HEK293T (cell line): Measurements from ENCODE around the gene KIFC1.

ENCODE experiments used
- CTCF ChIA-PET: fragments of 350-600 bp; formaldehyde crosslinking; extraction: SDS; loops from one replicate; lab custom pipeline; 2021; ENCODE audit warnings: antibody characterized with exemption, inconsistent platforms; lab: Yijun Ruan, JAX
- POLR2A ChIA-PET: fragments of 350-600 bp; formaldehyde crosslinking; extraction: SDS; loops from one replicate; lab custom pipeline; 2020; ENCODE audit warnings: antibody characterized with exemption, inconsistent platforms; lab: Yijun Ruan, JAX
- DNase-seq: peaks from one replicate; pipeline ENCODE4 v3.0.0; 2012; ENCODE audit warnings: mixed read lengths; ENCODE audit errors: extremely low spot score
- ARNT ChIP-seq: fragments of 450-650 bp; IDR thresholded peaks from 2 replicates; pipeline ENCODE4 v1.6.1; 2017; ENCODE audit warnings: mild to moderate bottlenecking
- BHLHE40 ChIP-seq: fragments of 450-650 bp; IDR thresholded peaks from 2 replicates; pipeline ENCODE4 v1.6.1; 2016; ENCODE audit warnings: mild to moderate bottlenecking, moderate library complexity, borderline replicate concordance
- CTBP1 ChIP-seq: fragments of 450-650 bp; IDR thresholded peaks from 2 replicates; pipeline ENCODE4 v1.6.1; 2016; ENCODE audit warnings: borderline replicate concordance
- ELF4 ChIP-seq: fragments of 450-650 bp; IDR thresholded peaks from 2 replicates; pipeline ENCODE4 v1.6.1; 2017; ENCODE audit warnings: antibody characterized with exemption
- FOXA1 ChIP-seq: fragments of 450-650 bp; IDR thresholded peaks from 2 replicates; pipeline ENCODE4 v1.6.1; 2016; ENCODE audit warnings: mild to moderate bottlenecking
- FOXK2 ChIP-seq: fragments of 450-650 bp; IDR thresholded peaks from 2 replicates; pipeline ENCODE4 v1.6.1; 2016; ENCODE audit warnings: mild to moderate bottlenecking
- FOXM1 ChIP-seq: fragments of 450-650 bp; IDR thresholded peaks from 2 replicates; pipeline ENCODE4 v1.6.1; 2017; ENCODE audit warnings: mild to moderate bottlenecking, borderline replicate concordance
- HDGF ChIP-seq: fragments of 450-650 bp; IDR thresholded peaks from 2 replicates; pipeline ENCODE4 v1.6.1; 2017; ENCODE audit warnings: antibody characterized with exemption, borderline replicate concordance
- L3MBTL2 ChIP-seq: fragments of 450-650 bp; conservative IDR thresholded peaks from 2 replicates; pipeline ENCODE4 v1.6.1; 2016; ENCODE audit warnings: mild to moderate bottlenecking
- LEF1 ChIP-seq: fragments of 450-650 bp; IDR thresholded peaks from 2 replicates; pipeline ENCODE4 v1.6.1; 2017; ENCODE audit warnings: mild to moderate bottlenecking, borderline replicate concordance
- NFRKB ChIP-seq: fragments of 450-650 bp; IDR thresholded peaks from 2 replicates; pipeline ENCODE4 v1.6.1; 2016; ENCODE audit warnings: mild to moderate bottlenecking, moderate library complexity
- SP1 ChIP-seq: fragments of 450-650 bp; IDR thresholded peaks from 2 replicates; pipeline ENCODE4 v1.6.1; 2017
- SUZ12 ChIP-seq: fragments of 450-650 bp; IDR thresholded peaks from 2 replicates; pipeline ENCODE4 v1.6.1; 2016; ENCODE audit warnings: mild to moderate bottlenecking
- TARDBP ChIP-seq: fragments of 450-650 bp; IDR thresholded peaks from 2 replicates; pipeline ENCODE4 v1.6.1; 2016
- ZNF384 ChIP-seq: fragments of 450-650 bp; IDR thresholded peaks from 2 replicates; pipeline ENCODE4 v1.6.1; 2016
- TF ChIP-seq, protein P1 (sequence below): fragments of 450-650 bp; IDR thresholded peaks from 2 replicates; pipeline ENCODE4 v1.6.1; 2016

Gene KIFC1

DNA sequence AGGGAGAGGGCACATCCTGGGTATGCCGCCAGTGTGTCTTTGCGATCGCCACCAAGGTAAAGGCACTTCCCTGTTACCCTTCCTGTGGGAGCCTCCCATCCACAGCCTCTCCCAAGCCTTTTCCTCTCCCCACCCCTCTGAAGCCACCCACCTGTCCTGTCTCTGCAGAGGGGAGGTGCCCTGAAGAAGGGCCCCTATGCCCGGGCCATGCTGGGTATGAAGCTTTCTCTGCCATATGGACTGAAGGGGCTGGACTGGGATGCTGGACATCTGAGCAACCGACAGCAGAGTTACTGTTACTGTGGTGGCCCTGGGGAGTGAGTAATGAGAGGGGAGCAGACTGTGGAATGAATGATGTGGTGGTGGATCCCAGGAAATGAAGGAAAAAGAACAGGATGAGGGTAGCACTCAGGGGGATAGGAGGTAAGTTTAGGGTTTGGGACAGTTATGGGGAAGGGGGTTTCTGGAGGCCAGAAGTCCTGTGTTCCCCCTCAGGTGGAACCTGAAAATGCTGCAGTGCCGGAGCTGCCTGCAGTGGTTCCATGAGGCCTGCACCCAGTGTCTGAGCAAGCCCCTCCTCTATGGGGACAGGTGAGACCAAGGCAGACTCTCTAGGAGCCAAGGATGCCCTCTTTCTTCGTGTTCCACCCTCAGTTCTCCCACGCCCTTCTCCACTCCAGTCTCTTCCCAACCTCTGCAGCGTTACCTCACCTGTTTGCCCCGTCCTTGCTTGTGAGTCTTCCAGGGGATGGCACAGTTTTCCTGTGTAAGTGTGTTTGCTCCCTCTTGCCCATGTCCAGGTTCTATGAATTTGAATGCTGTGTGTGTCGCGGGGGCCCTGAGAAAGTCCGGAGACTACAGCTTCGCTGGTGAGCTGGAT lies 21.9 kb downstream of the KIFC1 start:
- ChIA-PET CTCF (no interaction called here), POLR2A (no interaction called here)
- TF ChIP-seq TARDBP: no peak
- TF ChIP-seq ZNF384: no peak
- TF ChIP-seq FOXK2: no peak
- TF ChIP-seq ARNT: no peak
- TF ChIP-seq SUZ12: no peak
- TF ChIP-seq L3MBTL2: no peak
- TF ChIP-seq CTBP1: no peak
- no peak for TF ChIP-seq HDGF
- TF ChIP-seq ELF4: no peak
- no peak for DNase-seq

DNA sequence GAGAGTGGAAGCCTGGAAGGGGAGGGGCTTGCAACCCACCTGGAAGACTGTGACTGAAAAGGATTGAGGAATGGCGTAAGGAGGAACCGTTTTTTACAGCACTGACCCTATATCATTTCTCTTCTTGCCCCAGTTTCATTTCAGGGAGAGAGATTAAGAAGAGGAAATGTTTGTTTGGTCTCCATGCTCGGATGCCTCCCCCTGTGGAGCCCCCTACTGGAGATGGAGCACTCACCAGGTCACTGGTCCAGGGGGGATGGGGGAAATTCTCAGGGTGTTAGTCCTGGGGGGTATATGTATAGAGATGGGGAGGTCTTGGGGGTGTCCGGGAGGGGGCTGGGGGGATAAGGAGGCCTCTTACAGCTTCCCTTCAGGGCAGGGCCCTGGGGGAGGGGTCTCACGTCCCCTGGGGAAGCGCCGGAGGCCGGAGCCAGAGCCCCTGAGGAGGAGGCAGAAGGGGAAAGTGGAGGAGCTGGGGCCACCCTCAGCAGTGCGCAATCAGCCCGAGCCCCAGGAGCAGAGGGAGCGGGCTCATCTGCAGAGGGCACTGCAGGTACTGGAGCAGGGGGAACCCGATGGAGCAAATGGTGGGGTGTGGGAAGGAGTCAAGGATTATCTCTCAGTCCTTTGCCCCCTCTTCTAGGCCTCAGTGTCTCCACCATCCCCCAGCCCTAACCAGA lies 23.1 kb downstream of the KIFC1 start:
- DNase-seq: no peak
- ChIA-PET CTCF (no interaction called here), POLR2A (no interaction called here)
- no peak for TF ChIP-seq SUZ12
- no peak for TF ChIP-seq TARDBP
- TF ChIP-seq BHLHE40: no peak
- TF ChIP-seq ZNF384: no peak
- no peak for TF ChIP-seq FOXK2
- TF ChIP-seq ARNT: no peak
- TF ChIP-seq LEF1: no peak
- TF ChIP-seq, protein P1, sequence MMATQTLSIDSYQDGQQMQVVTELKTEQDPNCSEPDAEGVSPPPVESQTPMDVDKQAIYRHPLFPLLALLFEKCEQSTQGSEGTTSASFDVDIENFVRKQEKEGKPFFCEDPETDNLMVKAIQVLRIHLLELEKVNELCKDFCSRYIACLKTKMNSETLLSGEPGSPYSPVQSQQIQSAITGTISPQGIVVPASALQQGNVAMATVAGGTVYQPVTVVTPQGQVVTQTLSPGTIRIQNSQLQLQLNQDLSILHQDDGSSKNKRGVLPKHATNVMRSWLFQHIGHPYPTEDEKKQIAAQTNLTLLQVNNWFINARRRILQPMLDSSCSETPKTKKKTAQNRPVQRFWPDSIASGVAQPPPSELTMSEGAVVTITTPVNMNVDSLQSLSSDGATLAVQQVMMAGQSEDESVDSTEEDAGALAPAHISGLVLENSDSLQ: no peak
- no peak for TF ChIP-seq FOXA1
- TF ChIP-seq FOXM1: no peak
- TF ChIP-seq L3MBTL2: no peak

DNA sequence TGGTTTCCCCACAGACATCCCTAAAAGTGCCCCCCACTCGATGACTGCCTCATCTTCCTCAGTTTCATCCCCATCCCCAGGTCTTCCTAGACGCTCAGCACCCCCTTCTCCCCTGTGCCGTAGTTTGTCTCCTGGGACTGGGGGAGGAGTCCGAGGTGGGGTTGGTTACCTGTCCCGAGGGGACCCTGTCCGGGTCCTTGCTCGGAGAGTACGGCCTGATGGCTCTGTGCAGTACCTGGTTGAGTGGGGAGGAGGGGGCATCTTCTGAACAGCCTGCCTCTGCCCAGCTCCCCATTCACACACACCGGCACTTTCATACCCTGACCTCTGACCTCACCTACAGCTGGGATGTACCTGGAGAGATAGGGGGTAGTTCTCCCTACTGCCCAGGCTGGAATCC lies 24.2 kb downstream of the KIFC1 start:
- TF ChIP-seq ELF4 (no peak), SUZ12 (no peak), FOXA1 (no peak), TARDBP (no peak), SP1 (no peak), CTBP1 (no peak), ZNF384 (no peak), ARNT (no peak), L3MBTL2 (no peak), NFRKB (no peak), LEF1 (no peak)
- POLR2A ChIA-PET: no interaction called here
- CTCF ChIA-PET: no interaction called here
- no peak for DNase-seq

DNA sequence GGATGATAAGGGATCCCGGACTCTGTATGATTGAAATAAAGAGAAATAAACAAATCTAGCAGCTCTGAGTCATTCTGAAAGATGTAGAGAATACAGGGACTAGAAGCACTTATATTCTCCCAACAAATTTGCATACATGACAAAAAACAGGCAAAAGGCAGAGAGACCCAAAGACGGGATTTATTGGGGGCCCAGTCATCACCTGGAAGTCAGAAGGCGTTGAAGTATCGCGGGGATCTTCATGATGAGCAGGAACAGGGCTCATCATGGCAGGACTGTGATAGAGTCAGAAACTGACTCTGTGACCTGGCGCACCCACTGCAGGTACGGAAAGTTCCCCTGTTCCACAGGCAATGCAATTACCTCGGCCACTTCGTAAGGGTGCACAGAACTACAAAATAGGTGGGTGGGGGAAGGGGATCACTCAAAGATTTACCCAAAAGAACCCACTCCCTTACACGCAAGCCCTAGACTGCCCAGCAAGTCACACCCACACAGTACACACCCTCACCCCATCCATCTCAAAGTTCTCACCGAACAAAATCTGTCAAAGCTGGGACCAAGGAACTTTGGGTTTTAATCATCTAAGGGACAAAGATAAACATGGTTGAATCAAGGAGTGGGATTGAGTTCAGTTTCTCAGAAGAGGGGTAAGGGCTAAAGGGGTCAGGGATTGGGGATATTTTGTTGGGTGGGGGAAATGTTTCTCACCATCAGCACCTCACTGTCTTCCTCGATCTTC lies 24.9 kb downstream of the KIFC1 start:
- CTCF ChIA-PET: no interaction called here
- no peak for TF ChIP-seq ELF4
- TF ChIP-seq ARNT: no peak
- TF ChIP-seq CTBP1: no peak
- TF ChIP-seq TARDBP: no peak
- no peak for TF ChIP-seq BHLHE40
- no peak for TF ChIP-seq SUZ12
- no peak for TF ChIP-seq ZNF384
- TF ChIP-seq, protein P1: no peak
- TF ChIP-seq L3MBTL2: no peak
- TF ChIP-seq FOXA1: no peak
- DNase-seq: no peak

DNA sequence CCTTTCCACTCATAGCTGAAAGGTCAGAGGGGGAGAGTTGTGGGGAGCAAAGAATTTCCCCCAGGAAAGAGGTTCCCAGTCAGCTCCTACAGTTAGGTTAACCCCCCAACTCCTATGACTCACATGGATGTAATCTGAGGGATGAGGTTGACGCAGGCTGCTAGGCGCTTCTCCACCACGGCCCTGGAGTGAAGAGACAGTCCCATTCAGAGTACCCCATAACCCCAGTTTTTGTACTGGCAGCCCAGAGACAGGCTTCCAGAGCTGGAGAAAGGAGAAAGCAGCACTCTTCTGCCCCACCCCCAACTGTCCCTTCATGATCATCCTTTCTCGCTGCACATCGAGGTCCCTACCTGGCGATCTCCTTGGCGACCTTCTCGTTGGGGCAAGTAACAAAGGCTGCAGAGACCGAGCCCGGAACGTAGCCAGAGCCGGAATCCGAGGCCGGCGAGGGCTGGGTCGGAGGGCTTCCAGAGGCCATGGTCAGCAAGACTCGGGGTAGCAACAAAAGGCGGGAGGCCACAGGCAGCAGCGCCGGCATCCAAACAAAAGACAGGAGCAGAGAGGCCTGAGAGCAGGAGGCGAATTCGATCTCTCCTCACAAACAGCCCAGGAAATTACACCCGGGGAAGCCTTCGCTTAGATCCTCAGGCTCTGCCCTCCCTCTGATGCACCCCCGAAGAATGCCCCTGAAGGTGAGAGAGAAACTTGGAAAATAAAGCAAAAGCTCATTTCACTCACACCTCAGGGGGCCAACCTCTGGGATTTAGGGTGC lies 25.7 kb downstream of the KIFC1 start:
- TF ChIP-seq HDGF (no peak), ARNT (no peak), ELF4 (no peak), TARDBP (no peak), FOXK2 (no peak), BHLHE40 (no peak), SP1 (no peak), FOXA1 (no peak), SUZ12 (no peak), ZNF384 (no peak)
- no peak for DNase-seq
- POLR2A ChIA-PET: interaction anchor here (0.7 to 3.4 kb wide), 8 partner anchors 9 to 146 kb away, joined by 3 to 17 read pairs (median 4); partner anchors contain the start of genes RPS18, VPS52 and ZBTB9
- CTCF ChIA-PET: no interaction called here

More for the DNA sequence above, 24.9 kb downstream of the KIFC1 start:
- POLR2A ChIA-PET: interaction anchor here (0.7 to 3.4 kb wide), 3 partner anchors 23 to 145 kb away, joined by 3 to 11 read pairs (median 3); partner anchors contain the start of genes RPS18, VPS52 and ZBTB9
